Esophagus mucosa (tissue), 1 donor: ENCODE results near the gene MYO7A. TPM values are rescaled to one million over a fixed set of nuclear protein-coding genes. Genes with fewer than 3 reads are reported as not detected.
"Not testable (repeated sequence)": the region's sequence is repeated elsewhere in the genome, so short reads cannot be mapped to it uniquely, and the experiment has no call there.

Experiments used
- ATAC-seq: fragments of 200-7000 bp; cut with Tn5 transposase; one replicate; pipeline ENCODE4 v1.9.1; 2020
- total RNA-seq: library from RNA; stranded (reverse); gene quantifications from one replicate; pipeline ENCODE4 v1.2.4, GENCODE V29; 2023
- donor health status: DM: yes; HTN: yes; CAD: no.

MYO7A gene
- total RNA-seq, 1 donor from 2014 or later: 0.96 TPM

DNA sequence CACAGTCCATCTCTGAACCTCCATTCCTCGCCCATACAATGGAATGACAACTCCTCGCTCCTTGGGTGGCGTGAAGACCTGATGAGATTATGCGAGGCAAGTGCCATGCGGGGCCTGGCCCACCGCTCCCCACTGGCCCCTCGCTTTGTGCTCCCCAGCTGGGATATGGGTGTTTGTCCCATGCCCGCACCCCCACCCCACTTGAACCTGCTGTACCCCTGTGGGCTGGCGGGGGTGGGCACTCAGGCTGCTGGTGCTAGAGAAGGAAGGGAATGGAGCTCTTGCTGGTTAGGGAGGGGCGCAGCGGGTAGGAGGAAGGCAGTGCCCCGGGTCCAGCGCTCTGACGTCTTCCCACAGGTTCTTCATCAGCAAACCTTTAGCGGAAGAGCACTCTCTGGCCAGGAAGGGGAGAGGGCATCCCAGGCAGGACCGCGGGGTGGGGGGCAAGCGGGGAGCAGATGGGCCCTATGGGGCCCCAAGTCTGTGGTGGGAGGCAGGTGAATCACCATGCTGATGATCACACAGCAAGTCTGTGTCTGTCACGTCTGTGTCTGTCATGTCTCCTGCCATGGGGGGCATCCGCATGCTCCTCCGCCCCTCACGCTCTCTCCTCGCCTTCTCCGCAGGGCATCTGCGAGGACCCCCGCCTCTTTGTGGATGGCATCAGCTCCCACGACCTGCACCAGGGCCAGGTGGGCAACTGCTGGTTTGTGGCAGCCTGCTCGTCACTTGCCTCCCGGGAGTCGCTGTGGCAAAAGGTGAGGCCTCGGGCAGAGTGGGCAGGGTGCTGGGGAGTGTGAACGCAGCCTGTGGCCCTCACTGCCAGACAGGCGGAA, 34.8 kb upstream of the MYO7A start:
- ATAC-seq: no peak

GRCh38 chr11:77093987-77094840, 33.8 kb upstream of the MYO7A start:
- no peak for ATAC-seq

GRCh38 chr11:77094841-77095365, 33.1 kb upstream of the MYO7A start:
- no peak for ATAC-seq

GRCh38 chr11:77095551-77096490, 32.2 kb upstream of the MYO7A start:
- ATAC-seq: no peak

GRCh38 chr11:77096591-77097019, 31.4 kb upstream of the MYO7A start:
- ATAC-seq: peak; percentile 27

- ATAC-seq: not testable (repeated sequence)
These were observed 30.9 kb upstream of the MYO7A start for GRCh38 chr11:77097180-77097579.

DNA sequence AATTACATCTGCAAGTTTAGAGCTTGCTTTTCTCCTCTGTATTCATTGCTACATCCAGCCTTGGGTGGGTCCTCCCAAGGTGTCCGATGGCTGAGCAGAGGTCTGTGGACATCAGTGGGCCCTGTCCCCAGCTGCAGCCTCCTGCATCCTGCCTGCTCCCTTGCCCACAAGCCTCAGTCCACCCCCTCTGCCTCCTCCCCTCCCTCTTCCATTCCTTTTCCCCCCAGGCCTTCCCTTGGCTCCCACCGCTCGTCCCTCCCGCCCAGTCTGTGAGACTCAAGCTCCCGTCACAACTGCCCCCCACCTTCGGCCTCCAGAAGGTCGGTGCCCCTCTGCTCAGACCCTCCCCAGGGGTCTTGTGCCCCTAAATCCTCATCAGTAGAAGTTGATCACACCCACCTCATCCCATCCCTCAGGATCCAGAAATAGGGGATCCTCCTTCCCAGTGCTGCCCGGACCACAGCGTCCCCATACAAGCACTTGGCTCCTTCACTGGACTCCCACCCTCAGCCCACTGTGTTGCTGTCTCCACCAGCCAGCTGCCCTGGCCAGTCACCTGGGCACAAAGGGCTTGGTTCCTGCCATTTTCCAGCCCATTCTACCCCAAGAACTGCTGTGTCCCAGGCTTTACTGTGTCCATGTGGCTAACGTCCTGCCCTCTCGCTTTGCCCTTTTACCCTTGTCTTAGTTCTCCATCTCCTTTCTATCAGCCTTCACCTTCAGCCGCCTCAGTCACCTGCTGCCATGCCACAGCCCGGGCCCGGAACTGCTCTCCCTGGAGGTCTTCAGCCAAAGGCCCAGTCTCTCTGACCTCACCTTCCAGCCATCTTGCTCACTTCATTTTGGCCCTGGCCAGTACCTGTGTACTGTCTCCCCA, 27.6 kb upstream of the MYO7A start:
- no peak for ATAC-seq

- ATAC-seq: peak; percentile 28
These were observed 27.0 kb upstream of the MYO7A start for GRCh38 chr11:77101043-77101537.

- ATAC-seq: no peak
These were observed 25.5 kb upstream of the MYO7A start, which contains the start of gene OMP for GRCh38 chr11:77102246-77103210. OMP (plus strand) TSS chr11:77102840; CDS start chr11:77102840, 0 bp downstream.

- no peak for ATAC-seq
These were observed 24.7 kb upstream of the MYO7A start for GRCh38 chr11:77103319-77103718.

DNA sequence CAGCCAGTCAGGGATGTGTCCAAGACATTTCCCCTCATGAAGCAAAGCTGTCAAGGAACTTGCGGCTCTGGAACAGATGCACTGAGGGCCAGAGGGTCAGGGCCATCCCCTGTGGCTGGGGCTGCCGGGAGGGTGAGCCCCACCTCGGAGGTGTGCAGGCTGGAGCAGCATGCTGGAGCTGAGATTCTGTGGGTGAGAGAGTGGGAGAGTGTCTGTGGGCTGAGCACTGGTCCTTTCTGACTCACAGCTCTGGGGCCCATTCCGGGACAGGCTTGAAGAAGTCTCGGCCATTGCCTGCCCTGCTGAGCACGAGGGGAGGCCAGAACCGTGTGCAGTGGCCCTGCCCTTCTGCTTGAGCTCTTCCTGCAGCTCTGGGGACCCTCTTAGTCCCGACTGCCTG, 23.3 kb upstream of the MYO7A start:
- no peak for ATAC-seq

GRCh38 chr11:77106321-77106720, 21.7 kb upstream of the MYO7A start:
- no peak for ATAC-seq

DNA sequence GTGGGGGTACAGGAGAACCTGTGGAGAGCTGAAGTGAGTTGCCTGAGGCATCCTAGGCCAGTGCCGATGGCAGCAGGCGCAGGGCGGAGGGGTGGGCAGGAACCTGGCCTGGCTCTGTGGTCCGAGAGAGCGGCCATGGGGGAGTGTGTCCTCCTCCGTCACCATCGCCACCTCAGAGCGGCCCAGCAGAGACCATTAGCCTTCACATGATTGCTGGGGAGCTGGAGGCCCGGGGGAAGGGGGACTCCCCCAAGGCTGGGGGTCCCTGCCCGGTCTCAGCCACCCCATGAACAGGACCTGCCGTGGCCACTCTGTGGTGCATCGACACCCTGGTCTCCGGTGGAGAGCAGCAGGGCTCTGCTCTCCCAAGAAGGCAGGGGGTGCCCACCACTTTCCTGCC, 21.3 kb upstream of the MYO7A start:
- no peak for ATAC-seq

DNA sequence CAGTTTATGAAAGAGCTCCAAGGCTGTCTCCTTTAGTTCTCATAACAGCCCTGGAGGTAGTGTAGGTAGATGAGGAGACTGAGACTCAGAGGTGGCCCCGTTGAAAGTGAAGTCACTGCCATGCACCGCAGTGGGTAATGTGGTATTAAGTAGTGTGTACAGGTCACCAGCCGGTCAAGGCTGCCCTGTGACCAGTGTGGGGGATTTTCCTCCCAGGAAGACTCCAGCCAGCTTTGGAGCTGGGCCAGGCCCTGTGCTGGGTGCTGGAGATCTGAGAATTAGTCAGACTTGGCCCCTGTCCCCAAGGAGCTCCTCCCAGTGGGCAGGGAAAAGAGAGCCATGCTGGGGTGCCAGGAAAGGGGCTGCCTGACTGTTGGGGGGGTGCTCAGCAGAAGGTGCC, 20.1 kb upstream of the MYO7A start:
- ATAC-seq: peak; percentile 36

GRCh38 chr11:77108436-77108835, 19.6 kb upstream of the MYO7A start:
- no peak for ATAC-seq

GRCh38 chr11:77109236-77110019, 18.6 kb upstream of the MYO7A start:
- ATAC-seq: no peak

DNA sequence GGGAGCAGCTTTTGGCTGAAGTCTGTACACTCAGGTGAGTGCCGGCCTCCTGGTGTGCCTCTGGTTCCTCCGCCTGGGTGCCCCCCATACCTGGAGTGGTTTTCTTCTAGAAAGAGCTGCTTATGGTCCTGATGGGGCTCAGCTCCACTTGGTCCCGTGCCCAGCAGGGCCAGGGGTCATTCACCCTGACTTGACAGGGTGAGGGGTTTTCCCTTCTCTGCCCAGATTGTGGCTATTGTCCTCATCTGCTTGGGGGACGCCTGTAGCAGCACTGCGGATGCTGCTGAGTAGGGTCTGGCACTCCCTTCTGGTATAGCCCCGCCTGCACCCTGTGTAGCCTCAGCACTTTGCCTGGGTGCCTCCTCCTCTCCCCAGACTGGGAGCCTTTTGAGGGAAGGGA, 17.2 kb upstream of the MYO7A start:
- ATAC-seq: no peak

- no peak for ATAC-seq
These were observed 16.8 kb upstream of the MYO7A start for GRCh38 chr11:77111277-77111676.

GRCh38 chr11:77111946-77112345, 16.1 kb upstream of the MYO7A start:
- ATAC-seq: no peak
